Measurements from ENCODE around the gene MAB21L4.

MAB21L4 gene

GRCh38 chr2:240852671-240853314 is 43.2 kb downstream of the MAB21L4 start:
- Histone ChIP-seq H3K27ac (no peak overlapping the region), H2AFZ (no peak overlapping the region), H3K27me3 (ENCODE audit: control insufficient read depth, insufficient read depth, low read length) (no peaks in the 10 kb centered on the region), H3K4me3 (ENCODE audit: low read depth, low read length) (no peak overlapping the region), H3K9me3 (ENCODE audit: control insufficient read depth, low read length) (no peaks in the 10 kb centered on the region), H3K36me3 (ENCODE audit: control insufficient read depth, insufficient read depth, low read length) (no peaks in the 10 kb centered on the region), H3K4me2 (ENCODE audit: low read length) (no peak overlapping the region), H3K9ac (no peak overlapping the region), H3K4me1 (no peaks in the 10 kb centered on the region), H3K79me2 (no peaks in the 10 kb centered on the region)
- no peak for TF ChIP-seq CTCF (IDR thresholded peaks at IDR 0.05)

- Histone ChIP-seq H3K36me3 (ENCODE audit: control insufficient read depth, insufficient read depth, low read length) (no peaks in the 10 kb centered on the region), H3K27ac (no peak overlapping the region), H3K4me1 (no peaks in the 10 kb centered on the region), H3K9me3 (ENCODE audit: control insufficient read depth, low read length) (no peaks in the 10 kb centered on the region), H3K4me3 (ENCODE audit: low read depth, low read length) (no peak overlapping the region), H3K4me2 (ENCODE audit: low read length) (no peak overlapping the region), H2AFZ (no peak overlapping the region), H3K9ac (no peak overlapping the region), H3K27me3 (ENCODE audit: control insufficient read depth, insufficient read depth, low read length) (no peaks in the 10 kb centered on the region), H3K79me2 (no peaks in the 10 kb centered on the region)
- peak; percentile 97 for TF ChIP-seq CTCF (IDR thresholded peaks at IDR 0.05)
Observed at GRCh38 chr2:240851078-240851991, 44.6 kb downstream of the MAB21L4 start.

DNA sequence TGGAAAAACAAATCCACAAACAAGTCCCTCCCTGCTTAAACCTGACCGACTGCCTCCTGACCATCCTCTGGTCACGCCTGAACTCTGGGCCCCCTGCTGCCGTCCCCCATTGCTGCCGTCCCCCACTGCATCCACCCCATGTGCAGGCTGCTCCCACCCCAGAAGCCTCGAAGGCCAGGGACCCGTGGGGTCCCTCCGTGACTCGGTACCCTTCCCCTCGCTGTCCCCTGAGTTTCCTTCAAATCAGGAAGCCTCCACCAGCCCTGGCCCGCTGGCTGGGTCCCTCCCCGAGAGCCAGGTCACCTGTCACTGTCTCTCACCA is 45.2 kb downstream of the MAB21L4 start:
- Histone ChIP-seq H3K4me3 (ENCODE audit: low read depth, low read length) (no peak overlapping the region), H3K9me3 (ENCODE audit: control insufficient read depth, low read length) (no peaks in the 10 kb centered on the region), H3K4me1 (no peaks in the 10 kb centered on the region), H2AFZ (no peak overlapping the region), H3K27ac (no peak overlapping the region), H3K36me3 (ENCODE audit: control insufficient read depth, insufficient read depth, low read length) (no peaks in the 10 kb centered on the region), H3K79me2 (no peaks in the 10 kb centered on the region), H3K27me3 (ENCODE audit: control insufficient read depth, insufficient read depth, low read length) (no peaks in the 10 kb centered on the region), H3K9ac (no peak overlapping the region), H3K4me2 (ENCODE audit: low read length) (no peak overlapping the region)
- TF ChIP-seq CTCF (IDR thresholded peaks at IDR 0.05), result no peak

GRCh38 chr2:240850026-240850425 is 45.9 kb downstream of the MAB21L4 start:
- H3K4me2 ChIP-seq (ENCODE audit: low read length), result no peak overlapping the region
- H3K9me3 ChIP-seq (ENCODE audit: control insufficient read depth, low read length), result no peaks in the 10 kb centered on the region
- no peak overlapping the region for H3K27ac ChIP-seq
- H3K27me3 ChIP-seq (ENCODE audit: control insufficient read depth, insufficient read depth, low read length), result no peaks in the 10 kb centered on the region
- no peaks in the 10 kb centered on the region for H3K36me3 ChIP-seq (ENCODE audit: control insufficient read depth, insufficient read depth, low read length)
- no peak for TF ChIP-seq CTCF (IDR thresholded peaks at IDR 0.05)
- no peak overlapping the region for H3K9ac ChIP-seq
- H2AFZ ChIP-seq, result no peak overlapping the region
- H3K4me3 ChIP-seq (ENCODE audit: low read depth, low read length), result no peak overlapping the region
- no peaks in the 10 kb centered on the region for H3K79me2 ChIP-seq
- no peaks in the 10 kb centered on the region for H3K4me1 ChIP-seq
